ENCODE results near the gene SEC14L2. TPM values are rescaled to one million over a fixed set of nuclear protein-coding genes. Genes with fewer than 3 reads are reported as not detected.

Gene SEC14L2
- total RNA-seq, 1 experiment from 2014 or later, result 8.2 TPM

GRCh38 chr22:30351226-30351625 lies 45.6 kb upstream of the SEC14L2 start:
- Histone ChIP-seq H4K5ac (ENCODE audit: insufficient read length, low read depth, low read length) (no peak overlapping the region), H3K18ac (ENCODE audit: insufficient read length, low read depth, low read length) (no peak overlapping the region), H3K56ac (ENCODE audit: insufficient read length, low read depth, low read length) (no peak overlapping the region), H2BK5ac (ENCODE audit: insufficient read length, low read length) (no peak overlapping the region), H3K14ac (ENCODE audit: insufficient read depth, low read length) (no peak overlapping the region), H3K27me3 (ENCODE audit: insufficient read depth, low read length) (no peaks in the 10 kb centered on the region), H3T11ph (ENCODE audit: low read length) (no peak overlapping the region), H3K9me3 (ENCODE audit: control insufficient read depth, low read depth, low read length) (no peaks in the 10 kb centered on the region), H3K4me2 (ENCODE audit: insufficient read depth, insufficient read length, low read length) (no peak overlapping the region), H2AK5ac (ENCODE audit: insufficient read length, low read length) (no peak overlapping the region), H3K23ac (ENCODE audit: insufficient read length, low read depth, low read length) (no peak overlapping the region), H3K79me2 (ENCODE audit: insufficient read depth, low read length) (peaks cover 21% of the 10 kb centered on the region), H2BK15ac (ENCODE audit: low read depth, low read length) (no peak overlapping the region), H3K4ac (ENCODE audit: low read depth, low read length) (no peak overlapping the region), H2BK20ac (ENCODE audit: low read depth, low read length, poor library complexity, severe bottlenecking) (no peak overlapping the region), H3K23me2 (ENCODE audit: insufficient read length, low read depth, low read length, poor library complexity, severe bottlenecking) (peaks cover 3% of the 10 kb centered on the region), H3K27ac (ENCODE audit: insufficient read length, low read depth, low read length) (no peak overlapping the region), H2BK12ac (ENCODE audit: insufficient read length, low read depth, low read length) (no peak overlapping the region), H3K79me1 (ENCODE audit: insufficient read depth, low read depth, low read length, poor library complexity, severe bottlenecking) (peaks cover 10% of the 10 kb centered on the region), H3K4me1 (ENCODE audit: insufficient read depth, low read length) (no peaks in the 10 kb centered on the region), H4K20me1 (ENCODE audit: control insufficient read depth, insufficient read depth, insufficient read length) (no peaks in the 10 kb centered on the region), H4K91ac (ENCODE audit: insufficient read length, low read depth, low read length) (no peak overlapping the region), H4K8ac (replicated peaks; ENCODE audit: insufficient read length, low read depth, low read length) (no peak overlapping the region), H3K9ac (ENCODE audit: extremely low read depth, insufficient read length, low read length) (no peak overlapping the region), H2BK120ac (ENCODE audit: low read depth, low read length, poor library complexity, severe bottlenecking) (no peak overlapping the region), H2AFZ (ENCODE audit: low read length) (no peak overlapping the region)
- Mint-ChIP-seq H3K27ac (no peak overlapping the region), H3K4me1 (peaks cover 9 to 10% of the 10 kb centered on the region in 2 experiments), H3K4me3 (no peak overlapping the region), H3K36me3 (ENCODE audit: insufficient read depth in 1 of 3, low read depth in 3 of 3) (peaks cover 26 to 69% (median 67%) of the 10 kb centered on the region in 3 experiments), H3K9me3 (no peaks in the 10 kb centered on the region), H3K27me3 (ENCODE audit: low read depth) (no peaks in the 10 kb centered on the region)
- DNase-seq, result no peak
- no CpG with 5 or more reads among the region's 3 CpGs for WGBS (ENCODE audit: extremely low coverage, insufficient read length, low lambda C conversion rate)
- no peak for TF ChIP-seq CTCF (conservative IDR thresholded peaks at IDR 0.05)
